Kidney epithelial cell (primary cell): ENCODE data around the gene HLA-B. TPM values are rescaled to one million over a fixed set of nuclear protein-coding genes. Genes with fewer than 3 reads are reported as not detected.
"Not testable (repeated sequence)": the region's sequence is repeated elsewhere in the genome, so short reads cannot be mapped to it uniquely, and the experiment has no call there.

ENCODE experiments used
- DNase-seq: peaks from one replicate; pipeline ENCODE4 v3.0.0-alpha.2; 2010; ENCODE audit warnings: low read depth
- H3K27me3 ChIP-seq: 2 replicates; pipeline ENCODE4 v1.6.0; 2011; ENCODE audit warnings: low read length; ENCODE audit not compliant: control insufficient read depth, insufficient read depth
- H3K36me3 ChIP-seq: 2 replicates; pipeline ENCODE4 v1.5.1; 2011; ENCODE audit warnings: low read length; ENCODE audit not compliant: control insufficient read depth, insufficient read depth
- H3K4me3 ChIP-seq: 2 replicates; pipeline ENCODE4 v1.5.1; 2011; ENCODE audit warnings: low read depth, mild to moderate bottlenecking, control low read depth, low read length
- total RNA-seq: library from RNA; depleted of rRNA; stranded (reverse); fragments of >200 nt; gene quantifications from 2 replicates; pipeline ENCODE4 v1.2.3, GENCODE V29; 2015
- TF ChIP-seq, protein P1 (sequence below): IDR thresholded peaks from 2 replicates; pipeline ENCODE4 v1.5.1; 2011; ENCODE audit warnings: mild to moderate bottlenecking, moderate library complexity, low read length, control low read depth, inconsistent platforms; ENCODE audit not compliant: insufficient read depth, poor library complexity, severe bottlenecking

Gene HLA-B
- total RNA-seq, 1 donor from 2014 or later: 484 TPM

DNA sequence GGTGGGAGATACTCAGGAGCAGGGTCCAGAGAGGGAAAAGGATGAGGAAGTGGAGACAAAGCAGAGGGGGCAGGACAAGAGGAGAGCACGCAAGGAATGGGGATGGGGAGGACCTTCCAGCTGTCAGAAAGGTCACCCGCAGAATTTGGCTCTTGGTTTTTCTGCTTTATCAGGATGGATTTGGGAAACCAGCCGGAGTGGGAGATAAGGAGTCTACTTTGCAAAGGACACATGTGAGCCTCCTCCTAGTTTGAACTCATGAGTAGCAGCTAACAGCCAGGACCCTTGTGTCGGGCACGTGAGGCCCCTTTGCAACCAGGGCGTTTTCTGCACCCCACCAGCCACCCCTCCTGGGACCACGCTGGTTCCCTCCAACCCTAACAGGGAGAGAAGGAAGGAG, 38.9 kb upstream of the HLA-B start:
- H3K36me3 ChIP-seq: no peaks in the 10 kb centered on the region
- DNase-seq: no peak
- no peaks in the 10 kb centered on the region for H3K27me3 ChIP-seq
- TF ChIP-seq, protein P1, sequence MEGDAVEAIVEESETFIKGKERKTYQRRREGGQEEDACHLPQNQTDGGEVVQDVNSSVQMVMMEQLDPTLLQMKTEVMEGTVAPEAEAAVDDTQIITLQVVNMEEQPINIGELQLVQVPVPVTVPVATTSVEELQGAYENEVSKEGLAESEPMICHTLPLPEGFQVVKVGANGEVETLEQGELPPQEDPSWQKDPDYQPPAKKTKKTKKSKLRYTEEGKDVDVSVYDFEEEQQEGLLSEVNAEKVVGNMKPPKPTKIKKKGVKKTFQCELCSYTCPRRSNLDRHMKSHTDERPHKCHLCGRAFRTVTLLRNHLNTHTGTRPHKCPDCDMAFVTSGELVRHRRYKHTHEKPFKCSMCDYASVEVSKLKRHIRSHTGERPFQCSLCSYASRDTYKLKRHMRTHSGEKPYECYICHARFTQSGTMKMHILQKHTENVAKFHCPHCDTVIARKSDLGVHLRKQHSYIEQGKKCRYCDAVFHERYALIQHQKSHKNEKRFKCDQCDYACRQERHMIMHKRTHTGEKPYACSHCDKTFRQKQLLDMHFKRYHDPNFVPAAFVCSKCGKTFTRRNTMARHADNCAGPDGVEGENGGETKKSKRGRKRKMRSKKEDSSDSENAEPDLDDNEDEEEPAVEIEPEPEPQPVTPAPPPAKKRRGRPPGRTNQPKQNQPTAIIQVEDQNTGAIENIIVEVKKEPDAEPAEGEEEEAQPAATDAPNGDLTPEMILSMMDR: no peak
- no peak overlapping the region for H3K4me3 ChIP-seq

DNA sequence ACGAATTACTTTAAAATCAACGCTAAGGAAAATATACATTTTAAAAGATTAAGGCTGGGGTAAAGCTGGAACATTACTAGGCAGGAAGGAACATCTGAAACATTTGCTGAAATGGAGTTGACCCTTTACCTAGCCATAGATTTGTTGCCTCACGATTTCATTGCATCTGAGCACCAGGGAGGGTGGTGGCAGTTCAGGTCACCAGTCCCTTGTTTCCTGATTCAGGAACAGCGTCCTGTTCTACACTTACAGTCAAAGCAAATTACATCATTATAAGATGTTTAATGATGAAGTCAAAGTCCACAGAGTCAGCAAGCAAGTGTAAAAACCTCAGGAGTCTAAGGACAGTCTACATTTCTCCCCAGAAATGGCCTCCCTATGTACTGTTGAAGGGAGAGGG, 37.4 kb upstream of the HLA-B start:
- Histone ChIP-seq H3K4me3 (no peak overlapping the region), H3K36me3 (no peaks in the 10 kb centered on the region), H3K27me3 (no peaks in the 10 kb centered on the region)
- TF ChIP-seq, protein P1: no peak
- DNase-seq: no peak

DNA sequence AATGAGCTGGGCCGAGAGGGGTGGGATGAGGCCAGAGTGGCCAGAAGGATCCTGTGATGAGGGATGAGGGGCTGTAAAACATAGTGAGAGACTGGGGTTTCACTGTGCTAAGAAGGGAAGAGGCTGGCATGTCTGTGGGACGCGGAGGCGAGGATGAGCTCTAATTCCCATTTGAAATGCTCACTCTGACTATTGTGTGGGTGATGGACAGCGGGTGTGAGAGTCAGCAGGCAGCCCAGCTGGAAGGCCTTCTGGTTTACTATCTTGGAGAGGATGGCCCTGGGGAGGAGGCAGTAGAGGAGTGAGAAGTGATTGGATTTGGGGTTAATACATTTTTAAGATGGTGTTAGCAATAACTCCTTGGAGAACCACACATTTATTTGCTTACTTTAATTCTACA, 37.0 kb upstream of the HLA-B start:
- H3K4me3 ChIP-seq: no peak overlapping the region
- H3K27me3 ChIP-seq: no peaks in the 10 kb centered on the region
- DNase-seq: no peak
- no peaks in the 10 kb centered on the region for H3K36me3 ChIP-seq
- TF ChIP-seq, protein P1: no peak

DNA sequence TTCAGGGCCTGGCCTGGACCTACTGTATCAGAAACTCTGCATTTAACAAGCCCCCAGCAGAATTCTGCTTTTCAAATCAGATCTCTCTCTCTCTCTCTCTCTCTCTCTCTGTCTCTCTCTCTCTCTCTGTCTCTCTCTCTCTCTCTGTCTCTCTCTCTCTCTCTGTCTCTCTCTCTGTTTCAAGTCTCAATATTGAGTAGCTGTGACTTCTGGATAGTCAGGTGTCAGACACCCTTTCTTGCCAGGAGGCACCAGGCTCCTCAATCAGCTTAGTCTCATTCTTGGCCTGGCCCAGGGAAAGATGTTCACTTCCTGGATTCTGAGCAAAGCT, 32.8 kb upstream of the HLA-B start:
- not testable (repeated sequence) for H3K4me3 ChIP-seq, H3K27me3 ChIP-seq

DNA sequence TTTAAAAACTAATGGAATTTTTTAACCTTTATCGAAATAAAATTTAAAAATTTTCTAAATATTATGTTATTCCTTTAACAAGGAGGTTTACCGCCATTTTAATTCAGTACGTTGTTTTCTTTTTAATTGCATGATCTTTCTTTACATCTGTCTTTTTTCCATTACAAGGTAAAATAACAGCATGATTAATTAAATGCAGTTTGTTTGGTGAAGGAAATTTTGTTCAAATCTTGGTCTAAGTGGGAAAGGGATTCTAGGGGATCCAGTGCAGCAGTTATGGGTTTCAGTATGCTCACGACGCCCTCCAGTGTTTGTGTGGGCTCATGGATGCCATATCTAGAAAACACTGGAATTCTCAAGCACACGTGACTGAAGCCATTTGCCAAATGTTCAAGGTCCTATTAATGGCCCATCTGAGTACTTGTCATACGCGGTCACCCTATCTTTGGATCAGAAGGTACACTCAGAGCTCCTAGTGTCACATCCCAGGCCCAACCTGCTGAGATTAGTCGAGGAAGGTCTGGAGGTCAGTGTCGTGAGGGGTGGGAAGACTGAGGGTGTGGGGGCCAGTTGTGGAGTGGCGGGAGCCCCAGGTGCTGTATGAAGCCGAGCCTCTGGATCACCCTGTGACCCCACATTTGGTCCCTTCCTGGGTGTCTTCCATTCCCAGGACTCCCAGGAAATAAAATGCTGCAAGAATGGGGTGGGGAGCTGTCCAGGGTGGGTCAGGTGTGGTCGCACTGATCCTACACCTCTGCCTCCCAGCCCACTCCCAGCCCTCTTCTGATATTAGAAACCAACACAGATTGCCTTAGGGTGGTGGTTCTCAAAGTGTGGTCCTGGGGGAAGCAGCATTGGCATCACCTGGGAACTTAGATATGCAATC, 32.2 kb upstream of the HLA-B start:
- not testable (repeated sequence) for H3K27me3 ChIP-seq, H3K4me3 ChIP-seq, H3K36me3 ChIP-seq, DNase-seq

More for the DNA sequence above, 32.8 kb upstream of the HLA-B start:
- not testable (repeated sequence) for DNase-seq, H3K36me3 ChIP-seq

DNA sequence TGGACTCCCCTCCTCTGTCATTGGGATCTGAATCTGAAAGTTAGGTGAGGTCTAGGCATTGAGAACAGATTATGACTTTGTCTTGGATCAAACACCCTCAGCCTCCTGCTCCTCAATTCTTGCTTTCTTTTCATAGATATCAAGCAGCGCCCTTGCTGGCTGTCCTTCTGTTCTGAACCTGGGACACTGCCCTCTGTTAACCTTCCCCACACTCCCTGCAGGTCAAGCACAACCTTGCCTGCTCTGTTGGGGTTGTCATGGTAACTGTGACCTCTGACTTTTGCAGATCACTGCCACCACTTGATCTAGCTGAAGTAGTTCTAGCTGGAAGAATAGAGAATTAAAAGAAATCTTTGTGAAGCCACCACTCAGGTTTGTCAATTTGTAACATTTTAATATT, 30.0 kb upstream of the HLA-B start:
- TF ChIP-seq, protein P1: no peak
- DNase-seq: no peak
- Histone ChIP-seq H3K4me3 (no peak overlapping the region), H3K36me3 (no peaks in the 10 kb centered on the region), H3K27me3 (peaks cover 2% of the 10 kb centered on the region)

DNA sequence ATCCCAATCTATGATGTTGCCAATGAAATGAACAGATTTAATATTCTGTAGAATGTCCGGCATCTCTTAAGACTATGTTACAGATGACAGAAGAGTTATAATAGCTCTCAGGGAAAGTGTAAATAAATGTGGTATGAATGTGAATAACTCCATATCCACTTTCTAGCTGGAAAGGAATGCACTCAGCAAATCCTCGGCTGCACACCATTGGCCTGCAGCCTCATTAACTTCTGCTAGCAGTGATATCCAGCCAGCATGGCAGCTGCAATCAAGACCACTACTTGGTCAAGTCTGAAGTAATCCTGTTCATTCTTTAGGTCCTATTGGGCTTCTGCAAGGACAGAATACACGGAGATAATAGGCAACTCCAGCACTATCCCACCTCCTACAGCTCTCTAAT, 29.1 kb upstream of the HLA-B start:
- H3K27me3 ChIP-seq: peaks cover 4% of the 10 kb centered on the region
- TF ChIP-seq, protein P1: no peak

More for the DNA sequence above, 29.1 kb upstream of the HLA-B start:
- no peaks in the 10 kb centered on the region for H3K36me3 ChIP-seq
- no peak overlapping the region for H3K4me3 ChIP-seq
- DNase-seq: no peak
